GM23338 (cell line): ENCODE results near the gene SOX3. TPM values are rescaled to one million over a fixed set of nuclear protein-coding genes. Genes with fewer than 3 reads are reported as not detected.

Experiments
- ATAC-seq: fragments of 200-7000 bp; cut with Tn5 transposase; 3 replicates; pipeline ENCODE4 v1.9.1; 2020
- DNase-seq: peaks from one replicate; pipeline ENCODE4 v3.0.0-alpha.2; 2015; ENCODE audit warnings: low spot score
- H2AFZ ChIP-seq: fragments of 200-600 bp; sonication (generic); 2 replicates; pipeline ENCODE4 v1.8.0; 2016; ENCODE audit warnings: antibody characterized with exemption, mild to moderate bottlenecking, moderate library complexity
- H3F3A ChIP-seq: fragments of 200-600 bp; sonication (generic); replicated peaks from 2 replicates; pipeline ENCODE4 v1.8.0; 2017; ENCODE audit warnings: antibody characterized with exemption, mixed run types, low read depth
- H3K27ac ChIP-seq: fragments of 200-600 bp; sonication (generic); 2 replicates; pipeline ENCODE4 v1.6.1; 2016; ENCODE audit warnings: low read depth
- H3K27me3 ChIP-seq: fragments of 200-600 bp; sonication (generic); 2 replicates; pipeline ENCODE4 v1.8.0; 2016; ENCODE audit warnings: mild to moderate bottlenecking, mixed run types, moderate library complexity; ENCODE audit not compliant: insufficient read depth
- H3K36me3 ChIP-seq: fragments of 200-600 bp; sonication (generic); 2 replicates; pipeline ENCODE4 v1.8.0; 2016; ENCODE audit warnings: mild to moderate bottlenecking; ENCODE audit not compliant: insufficient read depth
- H3K4me1 ChIP-seq: fragments of 200-600 bp; sonication (generic); 2 replicates; pipeline ENCODE4 v1.8.0; 2016; ENCODE audit warnings: mild to moderate bottlenecking, moderate library complexity; ENCODE audit not compliant: insufficient read depth
- H3K4me2 ChIP-seq: fragments of 200-600 bp; sonication (generic); 2 replicates; pipeline ENCODE4 v1.7.1; 2017; ENCODE audit warnings: mixed run types
- H3K4me3 ChIP-seq: fragments of 200-600 bp; sonication (generic); 2 replicates; pipeline ENCODE4 v1.6.1; 2016; ENCODE audit warnings: mixed run types
- H3K79me2 ChIP-seq: fragments of 200-600 bp; sonication (generic); replicated peaks from 2 replicates; pipeline ENCODE4 v1.8.0; 2017; ENCODE audit warnings: mild to moderate bottlenecking; ENCODE audit not compliant: insufficient read depth
- H3K9me2 ChIP-seq: fragments of 200-600 bp; sonication (generic); 2 replicates; pipeline ENCODE4 v1.8.0; 2017; ENCODE audit not compliant: insufficient read depth
- H4K20me1 ChIP-seq: fragments of 200-600 bp; sonication (generic); replicated peaks from 2 replicates; pipeline ENCODE4 v1.8.0; 2017; ENCODE audit warnings: mild to moderate bottlenecking; ENCODE audit not compliant: insufficient read depth
- H3K27ac Mint-ChIP-seq: 2 replicates; pipeline ENCODE4 v1.8.0; 2020; ENCODE audit warnings: inconsistent platforms, mild to moderate bottlenecking, moderate library complexity, mixed read lengths
- H3K27me3 Mint-ChIP-seq: 3 replicates; pipeline ENCODE4 v1.8.0; 2022; ENCODE audit warnings: low read depth, mild to moderate bottlenecking, moderate library complexity, mixed read lengths, inconsistent platforms; ENCODE audit not compliant: insufficient read depth, poor library complexity
- H3K36me3 Mint-ChIP-seq: 3 replicates; pipeline ENCODE4 v1.8.0; 2021; ENCODE audit warnings: low read depth, mild to moderate bottlenecking, inconsistent platforms, moderate library complexity, mixed read lengths
- H3K4me1 Mint-ChIP-seq: 3 replicates; pipeline ENCODE4 v1.8.0; 2020; ENCODE audit warnings: mild to moderate bottlenecking, inconsistent platforms, mixed read lengths
- H3K4me3 Mint-ChIP-seq: 3 replicates; pipeline ENCODE4 v1.8.0; 2021; ENCODE audit warnings: moderate library complexity, mild to moderate bottlenecking, inconsistent platforms, mixed read lengths
- H3K9me3 Mint-ChIP-seq: 3 replicates; pipeline ENCODE4 v1.8.0; 2020; ENCODE audit warnings: moderate library complexity, mild to moderate bottlenecking, inconsistent platforms, mixed read lengths
- CREB1 ChIP-seq: fragments of 250-450 bp; sonication (Bioruptor Pico); IDR thresholded peaks from 2 replicates; pipeline ENCODE4 v1.5.0; 2020; ENCODE audit warnings: low read depth, mild to moderate bottlenecking, moderate library complexity
- EZH2 ChIP-seq: fragments of 200-600 bp; sonication (generic); IDR thresholded peaks from one replicate; pipeline ENCODE4 v1.8.0; 2017; ENCODE audit warnings: antibody characterized with exemption, mild to moderate bottlenecking, low read depth; ENCODE audit not compliant: unreplicated experiment
- EZH2phosphoT487 ChIP-seq: fragments of 200-600 bp; sonication (generic); IDR thresholded peaks from one replicate; pipeline ENCODE4 v1.8.1; 2018; ENCODE audit warnings: antibody characterized with exemption; ENCODE audit not compliant: unreplicated experiment
- JUNB ChIP-seq: IDR thresholded peaks from one replicate; pipeline ENCODE4 v1.6.1; 2016; ENCODE audit warnings: antibody characterized with exemption; ENCODE audit not compliant: unreplicated experiment
- POLR2AphosphoS5 ChIP-seq: IDR thresholded peaks from 2 replicates; pipeline ENCODE4 v1.6.1; 2016; ENCODE audit warnings: antibody characterized with exemption, low read depth
- STAT1 ChIP-seq: IDR thresholded peaks from one replicate; pipeline ENCODE4 v1.6.1; 2016; ENCODE audit warnings: antibody characterized with exemption; ENCODE audit not compliant: unreplicated experiment
- ZNF114 ChIP-seq: fragments of 250-450 bp; sonication (Bioruptor Pico); IDR thresholded peaks from 2 replicates; pipeline ENCODE4 v1.5.0; 2020; ENCODE audit warnings: mild to moderate bottlenecking, moderate library complexity
- ZNF331 ChIP-seq: fragments of 250-450 bp; sonication (Bioruptor Pico); IDR thresholded peaks from 2 replicates; pipeline ENCODE4 v1.5.0; 2020; ENCODE audit warnings: low read depth, mild to moderate bottlenecking, moderate library complexity
- polyA plus RNA-seq: library from polyadenylated mRNA; unstranded; fragments of >200 nt; fragmentation: Nextera tagmentation; extraction: Ambion mirVana; gene quantifications from 2 replicates; pipeline ENCODE4 v1.2.1, GENCODE V29; 2016
- total RNA-seq: library from RNA; depleted of rRNA; stranded (reverse); fragments of >200 nt; shearing (Covaris generic); gene quantifications from 2 replicates; pipeline ENCODE4 v1.2.3, GENCODE V29; 2014
- TF ChIP-seq, protein P1 (sequence below), 2 experiments: fragments of 200-600 bp in 1 of 2; sonication (generic) in 1 of 2; conservative IDR thresholded peaks; 2 replicates each; pipeline versions ENCODE4 v1.5.1 to v1.6.1; 2016 to 2017; ENCODE audit warnings: antibody characterized with exemption in 2 of 2, low read depth in 2 of 2, mild to moderate bottlenecking in 2 of 2, moderate library complexity in 1 of 2
- TF ChIP-seq, protein P2 (sequence below): IDR thresholded peaks from one replicate; pipeline ENCODE4 v1.6.1; 2018; ENCODE audit warnings: antibody characterized with exemption; ENCODE audit not compliant: unreplicated experiment
- TF ChIP-seq, protein P3 (sequence below): IDR thresholded peaks from 2 replicates; pipeline ENCODE4 v1.6.1; 2016; ENCODE audit warnings: antibody characterized with exemption

SOX3 gene
- total and polyA plus RNA-seq, 2 experiments from 2014 or later, result 9.8 to 23.3 TPM

DNA sequence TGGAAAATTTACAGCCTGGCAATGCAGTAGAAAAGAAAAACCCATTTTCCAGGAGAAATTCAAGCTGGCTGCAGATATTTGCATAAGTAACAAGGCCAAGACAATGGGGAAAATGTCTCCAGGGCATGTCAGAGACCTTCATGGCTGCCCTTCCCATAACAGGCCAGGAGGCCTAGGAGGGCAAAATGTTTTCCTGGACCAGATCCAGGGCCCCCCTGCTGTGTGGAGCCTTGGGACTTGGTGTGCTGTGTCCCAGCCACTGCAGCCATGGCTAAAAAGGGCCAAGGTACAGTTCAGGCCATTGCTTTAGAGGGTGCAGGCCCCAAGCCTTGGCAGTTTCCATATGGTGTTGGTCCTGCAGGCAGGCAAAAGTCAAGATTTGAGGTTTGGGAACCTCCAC is 29.8 kb downstream of the SOX3 start:
- H3K36me3 Mint-ChIP-seq, result peaks cover 25% of the 10 kb centered on the region
- TF ChIP-seq CREB1 (CRISPR knock-in tag), result no peak
- TF ChIP-seq, protein P1, sequence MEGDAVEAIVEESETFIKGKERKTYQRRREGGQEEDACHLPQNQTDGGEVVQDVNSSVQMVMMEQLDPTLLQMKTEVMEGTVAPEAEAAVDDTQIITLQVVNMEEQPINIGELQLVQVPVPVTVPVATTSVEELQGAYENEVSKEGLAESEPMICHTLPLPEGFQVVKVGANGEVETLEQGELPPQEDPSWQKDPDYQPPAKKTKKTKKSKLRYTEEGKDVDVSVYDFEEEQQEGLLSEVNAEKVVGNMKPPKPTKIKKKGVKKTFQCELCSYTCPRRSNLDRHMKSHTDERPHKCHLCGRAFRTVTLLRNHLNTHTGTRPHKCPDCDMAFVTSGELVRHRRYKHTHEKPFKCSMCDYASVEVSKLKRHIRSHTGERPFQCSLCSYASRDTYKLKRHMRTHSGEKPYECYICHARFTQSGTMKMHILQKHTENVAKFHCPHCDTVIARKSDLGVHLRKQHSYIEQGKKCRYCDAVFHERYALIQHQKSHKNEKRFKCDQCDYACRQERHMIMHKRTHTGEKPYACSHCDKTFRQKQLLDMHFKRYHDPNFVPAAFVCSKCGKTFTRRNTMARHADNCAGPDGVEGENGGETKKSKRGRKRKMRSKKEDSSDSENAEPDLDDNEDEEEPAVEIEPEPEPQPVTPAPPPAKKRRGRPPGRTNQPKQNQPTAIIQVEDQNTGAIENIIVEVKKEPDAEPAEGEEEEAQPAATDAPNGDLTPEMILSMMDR (conservative IDR thresholded peaks at IDR 0.05; ENCODE audit: low read depth in 2 of 2), result no peak
- TF ChIP-seq, protein P2, sequence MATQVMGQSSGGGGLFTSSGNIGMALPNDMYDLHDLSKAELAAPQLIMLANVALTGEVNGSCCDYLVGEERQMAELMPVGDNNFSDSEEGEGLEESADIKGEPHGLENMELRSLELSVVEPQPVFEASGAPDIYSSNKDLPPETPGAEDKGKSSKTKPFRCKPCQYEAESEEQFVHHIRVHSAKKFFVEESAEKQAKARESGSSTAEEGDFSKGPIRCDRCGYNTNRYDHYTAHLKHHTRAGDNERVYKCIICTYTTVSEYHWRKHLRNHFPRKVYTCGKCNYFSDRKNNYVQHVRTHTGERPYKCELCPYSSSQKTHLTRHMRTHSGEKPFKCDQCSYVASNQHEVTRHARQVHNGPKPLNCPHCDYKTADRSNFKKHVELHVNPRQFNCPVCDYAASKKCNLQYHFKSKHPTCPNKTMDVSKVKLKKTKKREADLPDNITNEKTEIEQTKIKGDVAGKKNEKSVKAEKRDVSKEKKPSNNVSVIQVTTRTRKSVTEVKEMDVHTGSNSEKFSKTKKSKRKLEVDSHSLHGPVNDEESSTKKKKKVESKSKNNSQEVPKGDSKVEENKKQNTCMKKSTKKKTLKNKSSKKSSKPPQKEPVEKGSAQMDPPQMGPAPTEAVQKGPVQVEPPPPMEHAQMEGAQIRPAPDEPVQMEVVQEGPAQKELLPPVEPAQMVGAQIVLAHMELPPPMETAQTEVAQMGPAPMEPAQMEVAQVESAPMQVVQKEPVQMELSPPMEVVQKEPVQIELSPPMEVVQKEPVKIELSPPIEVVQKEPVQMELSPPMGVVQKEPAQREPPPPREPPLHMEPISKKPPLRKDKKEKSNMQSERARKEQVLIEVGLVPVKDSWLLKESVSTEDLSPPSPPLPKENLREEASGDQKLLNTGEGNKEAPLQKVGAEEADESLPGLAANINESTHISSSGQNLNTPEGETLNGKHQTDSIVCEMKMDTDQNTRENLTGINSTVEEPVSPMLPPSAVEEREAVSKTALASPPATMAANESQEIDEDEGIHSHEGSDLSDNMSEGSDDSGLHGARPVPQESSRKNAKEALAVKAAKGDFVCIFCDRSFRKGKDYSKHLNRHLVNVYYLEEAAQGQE, result no peak
- no peak for TF ChIP-seq STAT1
- TF ChIP-seq EZH2, result no peak
- TF ChIP-seq ZNF114 (CRISPR knock-in tag), result no peak
- TF ChIP-seq EZH2phosphoT487, result no peak
- no peak for TF ChIP-seq ZNF331 (CRISPR knock-in tag)
- TF ChIP-seq JUNB, result no peak
- TF ChIP-seq, protein P3, sequence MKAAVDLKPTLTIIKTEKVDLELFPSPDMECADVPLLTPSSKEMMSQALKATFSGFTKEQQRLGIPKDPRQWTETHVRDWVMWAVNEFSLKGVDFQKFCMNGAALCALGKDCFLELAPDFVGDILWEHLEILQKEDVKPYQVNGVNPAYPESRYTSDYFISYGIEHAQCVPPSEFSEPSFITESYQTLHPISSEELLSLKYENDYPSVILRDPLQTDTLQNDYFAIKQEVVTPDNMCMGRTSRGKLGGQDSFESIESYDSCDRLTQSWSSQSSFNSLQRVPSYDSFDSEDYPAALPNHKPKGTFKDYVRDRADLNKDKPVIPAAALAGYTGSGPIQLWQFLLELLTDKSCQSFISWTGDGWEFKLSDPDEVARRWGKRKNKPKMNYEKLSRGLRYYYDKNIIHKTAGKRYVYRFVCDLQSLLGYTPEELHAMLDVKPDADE, result no peak
- no peak for TF ChIP-seq POLR2AphosphoS5
- H4K20me1 ChIP-seq, result no peaks in the 10 kb centered on the region
- H3F3A ChIP-seq, result no peaks in the 10 kb centered on the region
- H3K27me3 ChIP-seq, result no peaks in the 10 kb centered on the region
- H3K4me2 ChIP-seq, result no peak overlapping the region
- H3K4me1 Mint-ChIP-seq, result peaks cover 5% of the 10 kb centered on the region; the same call in 2 of the 3 replicates
- ATAC-seq (no peak), DNase-seq (no peak)
- no peak overlapping the region for H3K27ac Mint-ChIP-seq
- no peak overlapping the region for H3K4me3 ChIP-seq
- no peak overlapping the region for H2AFZ ChIP-seq
- H3K27ac ChIP-seq, result no peak overlapping the region
- no peaks in the 10 kb centered on the region for H3K36me3 ChIP-seq
- no peaks in the 10 kb centered on the region for H3K9me2 ChIP-seq
- no peaks in the 10 kb centered on the region for H3K79me2 ChIP-seq
- peaks cover 3% of the 10 kb centered on the region; the same call in 1 of the 2 replicates for H3K4me1 ChIP-seq
- H3K9me3 Mint-ChIP-seq, result peaks cover 43% of the 10 kb centered on the region
- peaks cover 1% of the 10 kb centered on the region for H3K27me3 Mint-ChIP-seq
- H3K4me3 Mint-ChIP-seq, result no peak overlapping the region
